SU-DHL-6 (cell line): ENCODE data around the gene FAM167B.

Experiments used
- EZH2phosphoT487 ChIP-seq: fragments of 200-600 bp; sonication (generic), shearing (Covaris generic); conservative IDR thresholded peaks from 2 replicates; pipeline ENCODE4 v1.6.1; 2018; ENCODE audit warnings: mild to moderate bottlenecking, antibody characterized with exemption, low read length, moderate library complexity, mixed read lengths
- TF ChIP-seq, protein P1 (sequence below): fragments of 200-600 bp; sonication (generic); IDR thresholded peaks from one replicate; pipeline ENCODE4 v1.5.1; 2017; ENCODE audit warnings: antibody characterized with exemption, mild to moderate bottlenecking, low read length, moderate library complexity; ENCODE audit not compliant: insufficient read depth, poor library complexity, severe bottlenecking

GRCh38 chr1:32239337-32239736 lies 7.7 kb upstream of the FAM167B start:
- TF ChIP-seq, protein P1, sequence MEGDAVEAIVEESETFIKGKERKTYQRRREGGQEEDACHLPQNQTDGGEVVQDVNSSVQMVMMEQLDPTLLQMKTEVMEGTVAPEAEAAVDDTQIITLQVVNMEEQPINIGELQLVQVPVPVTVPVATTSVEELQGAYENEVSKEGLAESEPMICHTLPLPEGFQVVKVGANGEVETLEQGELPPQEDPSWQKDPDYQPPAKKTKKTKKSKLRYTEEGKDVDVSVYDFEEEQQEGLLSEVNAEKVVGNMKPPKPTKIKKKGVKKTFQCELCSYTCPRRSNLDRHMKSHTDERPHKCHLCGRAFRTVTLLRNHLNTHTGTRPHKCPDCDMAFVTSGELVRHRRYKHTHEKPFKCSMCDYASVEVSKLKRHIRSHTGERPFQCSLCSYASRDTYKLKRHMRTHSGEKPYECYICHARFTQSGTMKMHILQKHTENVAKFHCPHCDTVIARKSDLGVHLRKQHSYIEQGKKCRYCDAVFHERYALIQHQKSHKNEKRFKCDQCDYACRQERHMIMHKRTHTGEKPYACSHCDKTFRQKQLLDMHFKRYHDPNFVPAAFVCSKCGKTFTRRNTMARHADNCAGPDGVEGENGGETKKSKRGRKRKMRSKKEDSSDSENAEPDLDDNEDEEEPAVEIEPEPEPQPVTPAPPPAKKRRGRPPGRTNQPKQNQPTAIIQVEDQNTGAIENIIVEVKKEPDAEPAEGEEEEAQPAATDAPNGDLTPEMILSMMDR, result no peak
- TF ChIP-seq EZH2phosphoT487, result no peak
